ENCODE data around the gene WDR82. TPM values are rescaled to one million over a fixed set of nuclear protein-coding genes. Genes with fewer than 3 reads are reported as not detected.

Gene WDR82

GRCh38 chr3:52205727-52206372 lies 72.6 kb downstream of the WDR82 start:
- DNase-seq (ENCODE audit: low read depth in 1 of 2, low spot score in 1 of 2) = no peak
- H3K27ac ChIP-seq (replicated peaks) = peak overlapping the region; percentile 88
- TF ChIP-seq POLR2AphosphoS5 (IDR thresholded peaks at IDR 0.05; ENCODE audit: low read depth) = no peak
- TF ChIP-seq CTCF (IDR thresholded peaks at IDR 0.05; ENCODE audit: insufficient read depth, low read length) = no peak
- TF ChIP-seq SPI1 (IDR thresholded peaks at IDR 0.05; ENCODE audit: borderline replicate concordance, low read depth) = no peak
- TF ChIP-seq, protein P1, sequence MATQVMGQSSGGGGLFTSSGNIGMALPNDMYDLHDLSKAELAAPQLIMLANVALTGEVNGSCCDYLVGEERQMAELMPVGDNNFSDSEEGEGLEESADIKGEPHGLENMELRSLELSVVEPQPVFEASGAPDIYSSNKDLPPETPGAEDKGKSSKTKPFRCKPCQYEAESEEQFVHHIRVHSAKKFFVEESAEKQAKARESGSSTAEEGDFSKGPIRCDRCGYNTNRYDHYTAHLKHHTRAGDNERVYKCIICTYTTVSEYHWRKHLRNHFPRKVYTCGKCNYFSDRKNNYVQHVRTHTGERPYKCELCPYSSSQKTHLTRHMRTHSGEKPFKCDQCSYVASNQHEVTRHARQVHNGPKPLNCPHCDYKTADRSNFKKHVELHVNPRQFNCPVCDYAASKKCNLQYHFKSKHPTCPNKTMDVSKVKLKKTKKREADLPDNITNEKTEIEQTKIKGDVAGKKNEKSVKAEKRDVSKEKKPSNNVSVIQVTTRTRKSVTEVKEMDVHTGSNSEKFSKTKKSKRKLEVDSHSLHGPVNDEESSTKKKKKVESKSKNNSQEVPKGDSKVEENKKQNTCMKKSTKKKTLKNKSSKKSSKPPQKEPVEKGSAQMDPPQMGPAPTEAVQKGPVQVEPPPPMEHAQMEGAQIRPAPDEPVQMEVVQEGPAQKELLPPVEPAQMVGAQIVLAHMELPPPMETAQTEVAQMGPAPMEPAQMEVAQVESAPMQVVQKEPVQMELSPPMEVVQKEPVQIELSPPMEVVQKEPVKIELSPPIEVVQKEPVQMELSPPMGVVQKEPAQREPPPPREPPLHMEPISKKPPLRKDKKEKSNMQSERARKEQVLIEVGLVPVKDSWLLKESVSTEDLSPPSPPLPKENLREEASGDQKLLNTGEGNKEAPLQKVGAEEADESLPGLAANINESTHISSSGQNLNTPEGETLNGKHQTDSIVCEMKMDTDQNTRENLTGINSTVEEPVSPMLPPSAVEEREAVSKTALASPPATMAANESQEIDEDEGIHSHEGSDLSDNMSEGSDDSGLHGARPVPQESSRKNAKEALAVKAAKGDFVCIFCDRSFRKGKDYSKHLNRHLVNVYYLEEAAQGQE (IDR thresholded peaks at IDR 0.05; ENCODE audit: insufficient replicate concordance, low read depth) = no peak
- TF ChIP-seq GABPA (IDR thresholded peaks at IDR 0.05; ENCODE audit: low read depth) = no peak
- no peaks in the 10 kb centered on the region for H3K27me3 ChIP-seq (ENCODE audit: insufficient read depth, poor library complexity, severe bottlenecking)
- no peak overlapping the region for H3K4me3 ChIP-seq (replicated peaks; ENCODE audit: insufficient read depth, low read length)

Small RNAs within 50 kb of the gene (microRNA-seq; reads per million reads assigned to microRNA genes)
- gene MIR135A1 (not detected), gene MIRLET7G (639 reads per million, percentile 84 among the genes with 10 or more reads in this experiment)
